Cardiac muscle cell (in vitro differentiated cells and primary cell): Measurements from ENCODE around the gene SLC13A3. TPM values are rescaled to one million over a fixed set of nuclear protein-coding genes. Genes with fewer than 3 reads are reported as not detected.

Experiments used
- DNase-seq, 2 donors: peaks; one replicate each; pipeline versions ENCODE4 v3.0.0 to v3.0.0-alpha.2; 2010 to 2017; ENCODE audit warnings: low read depth in 1 of 2, low spot score in 1 of 2
- H3K27ac ChIP-seq: fragments of 200-600 bp; sonication (generic); 2 replicates; pipeline ENCODE4 v1.5.1; 2016
- H3K27me3 ChIP-seq: fragments of 200-600 bp; sonication (generic); 2 replicates; pipeline ENCODE4 v1.6.0; 2016; ENCODE audit warnings: control low read depth
- H3K36me3 ChIP-seq: fragments of 200-600 bp; sonication (generic); 2 replicates; pipeline ENCODE4 v1.5.1; 2016; ENCODE audit warnings: control low read depth
- H3K4me1 ChIP-seq: fragments of 200-600 bp; sonication (generic); 2 replicates; pipeline ENCODE4 v1.8.1; 2017; ENCODE audit warnings: low read depth, mild to moderate bottlenecking, mixed run types
- H3K4me3 ChIP-seq: fragments of 200-600 bp; sonication (generic); 2 replicates; pipeline ENCODE4 v1.5.1; 2016; ENCODE audit warnings: mild to moderate bottlenecking
- H3K9me3 ChIP-seq: fragments of 200-600 bp; sonication (generic); 2 replicates; pipeline ENCODE4 v1.5.1; 2017; ENCODE audit warnings: low read depth, mild to moderate bottlenecking, control low read depth
- polyA plus RNA-seq: library from polyadenylated mRNA; unstranded; fragments of >200 nt; fragmentation: Nextera tagmentation; extraction: Ambion mirVana; gene quantifications from 2 replicates; pipeline ENCODE4 v1.2.1, GENCODE V29; 2016
- total RNA-seq: library from RNA; depleted of rRNA; stranded (reverse); fragments of >200 nt; gene quantifications from 2 replicates; pipeline ENCODE4 v1.2.3, GENCODE V29; 2016
- TF ChIP-seq, protein P1 (sequence below): IDR thresholded peaks from 2 replicates; pipeline ENCODE4 v1.5.1; 2012; ENCODE audit warnings: low read depth, mild to moderate bottlenecking, low read length

SLC13A3 gene
- total and polyA plus RNA-seq, 2 experiments from 2014 or later = 2.1 to 3.9 TPM

DNA sequence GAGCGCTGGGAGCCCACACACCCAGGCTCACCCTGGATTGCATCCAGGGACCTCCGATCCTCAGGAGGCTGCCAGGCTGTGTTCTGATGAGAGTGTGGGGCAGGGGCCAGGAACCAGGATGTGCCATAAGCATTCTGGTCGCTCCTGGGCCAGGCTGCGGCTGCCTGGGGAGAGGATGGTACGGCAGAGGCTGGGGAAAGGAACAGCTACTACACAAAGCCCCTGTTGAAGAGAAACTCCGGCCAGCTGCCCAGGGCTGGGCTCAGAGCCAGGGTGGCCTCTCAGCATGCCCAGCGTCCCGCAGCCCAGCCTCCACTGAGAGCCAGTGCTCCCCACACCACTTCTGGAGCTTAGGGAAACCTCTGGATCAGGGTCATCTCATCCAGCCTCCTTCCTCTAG is 79.1 kb downstream of the SLC13A3 start:
- Histone ChIP-seq H3K9me3 (no peaks in the 10 kb centered on the region), H3K36me3 (no peaks in the 10 kb centered on the region), H3K4me3 (no peak overlapping the region), H3K27ac (no peak overlapping the region), H3K4me1 (peaks cover 4% of the 10 kb centered on the region), H3K27me3 (no peaks in the 10 kb centered on the region)
- DNase-seq = peak in 1 of 2 donors; percentile 24
- TF ChIP-seq, protein P1, sequence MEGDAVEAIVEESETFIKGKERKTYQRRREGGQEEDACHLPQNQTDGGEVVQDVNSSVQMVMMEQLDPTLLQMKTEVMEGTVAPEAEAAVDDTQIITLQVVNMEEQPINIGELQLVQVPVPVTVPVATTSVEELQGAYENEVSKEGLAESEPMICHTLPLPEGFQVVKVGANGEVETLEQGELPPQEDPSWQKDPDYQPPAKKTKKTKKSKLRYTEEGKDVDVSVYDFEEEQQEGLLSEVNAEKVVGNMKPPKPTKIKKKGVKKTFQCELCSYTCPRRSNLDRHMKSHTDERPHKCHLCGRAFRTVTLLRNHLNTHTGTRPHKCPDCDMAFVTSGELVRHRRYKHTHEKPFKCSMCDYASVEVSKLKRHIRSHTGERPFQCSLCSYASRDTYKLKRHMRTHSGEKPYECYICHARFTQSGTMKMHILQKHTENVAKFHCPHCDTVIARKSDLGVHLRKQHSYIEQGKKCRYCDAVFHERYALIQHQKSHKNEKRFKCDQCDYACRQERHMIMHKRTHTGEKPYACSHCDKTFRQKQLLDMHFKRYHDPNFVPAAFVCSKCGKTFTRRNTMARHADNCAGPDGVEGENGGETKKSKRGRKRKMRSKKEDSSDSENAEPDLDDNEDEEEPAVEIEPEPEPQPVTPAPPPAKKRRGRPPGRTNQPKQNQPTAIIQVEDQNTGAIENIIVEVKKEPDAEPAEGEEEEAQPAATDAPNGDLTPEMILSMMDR = no peak

- no peak overlapping the region for H3K27ac ChIP-seq
- H3K9me3 ChIP-seq = no peaks in the 10 kb centered on the region
- TF ChIP-seq, protein P1 = no peak
- peaks cover 4% of the 10 kb centered on the region for H3K4me1 ChIP-seq
- H3K4me3 ChIP-seq = no peak overlapping the region
- H3K36me3 ChIP-seq = no peaks in the 10 kb centered on the region
- no peak for DNase-seq
- no peaks in the 10 kb centered on the region for H3K27me3 ChIP-seq
Measured at GRCh38 chr20:46571418-46571817, 79.8 kb downstream of the SLC13A3 start.

GRCh38 chr20:46570956-46571355 is 80.3 kb downstream of the SLC13A3 start:
- DNase-seq = no peak
- TF ChIP-seq, protein P1 = no peak
- Histone ChIP-seq H3K4me1 (peaks cover 4% of the 10 kb centered on the region), H3K36me3 (no peaks in the 10 kb centered on the region), H3K27me3 (no peaks in the 10 kb centered on the region), H3K27ac (no peak overlapping the region), H3K4me3 (no peak overlapping the region), H3K9me3 (no peaks in the 10 kb centered on the region)

DNA sequence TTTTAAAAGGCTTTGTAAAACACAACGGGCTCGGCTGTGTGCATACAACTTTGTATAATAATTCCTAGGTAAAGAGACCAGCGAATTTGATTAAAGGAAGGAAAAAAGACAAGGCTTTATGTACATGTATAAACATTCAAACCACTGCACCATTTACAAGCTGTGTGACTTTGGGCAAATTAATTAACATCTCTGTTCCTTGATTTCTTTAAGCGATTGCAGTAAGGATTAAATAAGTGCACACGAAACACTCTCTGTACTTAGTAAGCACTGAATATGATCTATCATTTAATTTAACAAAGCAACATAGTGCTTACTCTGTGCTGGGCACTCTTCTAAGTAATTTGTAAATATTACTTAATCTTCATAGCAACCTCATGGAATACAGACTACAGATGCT is 81.3 kb downstream of the SLC13A3 start:
- no peaks in the 10 kb centered on the region for H3K36me3 ChIP-seq
- H3K4me1 ChIP-seq = peaks cover 4% of the 10 kb centered on the region
- no peaks in the 10 kb centered on the region for H3K27me3 ChIP-seq
- H3K9me3 ChIP-seq = no peaks in the 10 kb centered on the region
- TF ChIP-seq, protein P1 = no peak
- DNase-seq = no peak
- no peak overlapping the region for H3K27ac ChIP-seq
- no peak overlapping the region for H3K4me3 ChIP-seq

- peak; percentile 44 to 93 for DNase-seq
- H3K4me1 ChIP-seq = peaks cover 4% of the 10 kb centered on the region
- no peaks in the 10 kb centered on the region for H3K27me3 ChIP-seq
- no peak overlapping the region for H3K4me3 ChIP-seq
- no peaks in the 10 kb centered on the region for H3K36me3 ChIP-seq
- H3K9me3 ChIP-seq = no peaks in the 10 kb centered on the region
- TF ChIP-seq, protein P1 = no peak
- H3K27ac ChIP-seq = peak overlapping the region; percentile 47
Measured at GRCh38 chr20:46568570-46569129, 82.6 kb downstream of the SLC13A3 start.

DNA sequence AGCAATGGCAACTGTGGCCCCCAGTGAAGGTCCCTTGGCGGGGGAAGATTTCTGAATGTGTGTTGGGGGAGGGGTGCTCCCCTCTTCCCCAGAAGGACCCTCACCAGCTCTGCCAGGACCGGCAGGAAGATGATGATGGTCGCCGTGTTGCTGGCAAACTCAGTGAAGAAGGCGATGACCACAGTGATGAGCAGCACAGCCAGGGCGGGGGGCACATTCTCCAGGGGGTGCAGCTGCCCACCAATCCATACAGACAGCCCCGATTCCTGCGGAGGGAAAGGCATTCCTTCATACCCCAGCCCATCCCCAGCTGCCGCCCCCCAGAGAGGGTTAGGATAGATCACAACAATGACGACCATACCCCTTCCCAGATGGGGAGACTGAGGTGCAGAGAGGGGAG is 85.1 kb downstream of the SLC13A3 start:
- TF ChIP-seq, protein P1 = no peak
- Histone ChIP-seq H3K27ac (no peak overlapping the region), H3K36me3 (no peaks in the 10 kb centered on the region), H3K4me1 (peaks cover 4% of the 10 kb centered on the region), H3K9me3 (no peaks in the 10 kb centered on the region), H3K4me3 (no peak overlapping the region), H3K27me3 (no peaks in the 10 kb centered on the region)
- no peak for DNase-seq
